Spleen (tissue), 11 donors: ENCODE results near the gene FITM2. TPM values are rescaled to one million over a fixed set of nuclear protein-coding genes. Genes with fewer than 3 reads are reported as not detected.

Experiments used
- DNase-seq: peaks from one replicate; pipeline ENCODE4 v3.0.0-alpha.2; 2020
- H3K27ac ChIP-seq, 8 donors: fragments of 200-600 bp; sonication (generic) in 7 of 8; 1 replicate in 4 of 8; 2 replicates in 4 of 8; pipeline versions ENCODE4 v1.5.0 to v1.8.0; 2016 to 2021; ENCODE audit warnings: inconsistent platforms in 4 of 8, mild to moderate bottlenecking in 4 of 8, moderate library complexity in 1 of 8
- H3K27me3 ChIP-seq, 7 donors: fragments of 200-600 bp; sonication (generic) in 6 of 7; replicated peaks in 1 of 7; 1 replicate in 4 of 7; 2 replicates in 3 of 7; pipeline versions ENCODE4 v1.5.0 to v1.8.0; 2016 to 2021; ENCODE audit warnings: inconsistent platforms in 3 of 7, mild to moderate bottlenecking in 1 of 7
- H3K36me3 ChIP-seq, 6 donors: fragments of 200-600 bp; sonication (generic) in 5 of 6; 1 replicate in 4 of 6; 2 replicates in 2 of 6; pipeline versions ENCODE4 v1.5.0 to v1.8.0; 2016 to 2021; ENCODE audit warnings: inconsistent platforms in 2 of 6
- H3K4me1 ChIP-seq, 6 donors: fragments of 200-600 bp; sonication (generic) in 5 of 6; 1 replicate in 3 of 6; 2 replicates in 3 of 6; pipeline versions ENCODE4 v1.5.0 to v1.8.0; 2016 to 2021; ENCODE audit warnings: inconsistent platforms in 3 of 6
- H3K4me3 ChIP-seq, 8 donors: fragments of 200-600 bp; sonication (generic) in 7 of 8; 1 replicate in 4 of 8; 2 replicates in 4 of 8; pipeline versions ENCODE4 v1.5.0 to v1.8.0; 2016 to 2021; ENCODE audit warnings: inconsistent platforms in 4 of 8, mild to moderate bottlenecking in 4 of 8, moderate library complexity in 2 of 8
- H3K9me3 ChIP-seq, 8 donors: fragments of 200-600 bp; sonication (generic) in 7 of 8; 1 replicate in 4 of 8; 2 replicates in 4 of 8; pipeline versions ENCODE4 v1.5.0 to v1.8.0; 2016 to 2021; ENCODE audit warnings: inconsistent platforms in 4 of 8
- CTCF ChIP-seq, 11 experiments: fragments of 200-600 bp in 7 of 11; fragments of 450-650 bp in 4 of 11; sonication (generic) in 4 of 11; IDR thresholded peaks in 8 of 11; conservative IDR thresholded peaks in 3 of 11; 1 replicate in 7 of 11; 2 replicates in 4 of 11; pipeline versions ENCODE4 v1.4.0 to v1.8.0; 2016 to 2021; ENCODE audit warnings: antibody characterized with exemption in 11 of 11, inconsistent platforms in 4 of 11, mild to moderate bottlenecking in 1 of 11
- POLR2A ChIP-seq, 3 donors: fragments of 450-650 bp; IDR thresholded peaks; one replicate each; pipeline ENCODE4 v1.5.1; 2017; ENCODE audit warnings: antibody characterized with exemption in 3 of 3, mild to moderate bottlenecking in 1 of 3
- POLR2AphosphoS5 ChIP-seq, 3 donors: sonication (generic); formaldehyde crosslinking; IDR thresholded peaks; one replicate each; pipeline ENCODE4 v1.5.1; 2017; ENCODE audit warnings: antibody characterized with exemption in 3 of 3
- WGBS, 5 donors: extraction: QIAGEN DNeasy Blood & Tissue Kit in 3 of 5; methylation state at CpG; one replicate each; pipeline versions ENCODE4 v1.1.5 to v1.1.7; 2013 to 2018; 5-methylcytosine and 5-hydroxymethylcytosine counted together
- intact Hi-C: fragments of 100-400 bp; cut with DNase I; formaldehyde crosslinking; loops from one replicate; pipeline ENCODE4 v1.15.0; 2023; ENCODE audit warnings: low total_unique reads
- polyA plus RNA-seq, 3 donors: library from polyadenylated mRNA; stranded (reverse); fragments of 200-250 nt; gene quantifications; one replicate each; pipeline ENCODE4 v1.2.1, GENCODE V29; 2013
- total RNA-seq, 7 donors: library from RNA; depleted of rRNA in 3 of 7; stranded (reverse); fragments of >200 nt in 3 of 7; fragmentation: NEBNext Ultra II Directional in 4 of 7; extraction: Animal tissue kit (Norgen Biotek cat#: 25700) in 4 of 7; gene quantifications; one replicate each; pipeline versions ENCODE4 v1.1.0 to v1.2.1, GENCODE V29; 2016 to 2021
- donor health status: healthy with polysubstance abuse.
- donor health status: DM: no; HTN: no; CAD: no; lungs with moderate emphysema.
- donor health status: DM: no; HTN: no; CAD: no.
- donor health status: Bipolar disorder and iron deficiency.
- donor health status: healthy.
- donor health status: DM: no; HTN: no; CAD: no.
- donor health status: DM: yes; HTN: yes; CAD: no.

Gene FITM2
- total and polyA plus RNA-seq, 10 donors: 1.0 to 5.7 (median 4.7) TPM

GRCh38 chr20:44344723-44345122, 33.7 kb upstream of the FITM2 start:
- H3K4me3 ChIP-seq: no peak overlapping the region
- TF ChIP-seq POLR2A (IDR thresholded peaks at IDR 0.05) (no peak), POLR2AphosphoS5 (IDR thresholded peaks at IDR 0.05) (no peak), CTCF (IDR thresholded peaks at IDR 0.05 in 8 of 11, conservative IDR thresholded peaks at IDR 0.05 in 3 of 11) (no peak)
- DNase-seq: no peak
- 69 to 84% (median 79%) methylated on average over 4 of the region's 4 CpGs for WGBS, 5 donors
- no peaks in the 10 kb centered on the region for H3K9me3 ChIP-seq
- peaks cover 0 to 4% (median 0%) of the 10 kb centered on the region in 6 donors for H3K4me1 ChIP-seq
- intact Hi-C loops: no loop called here
- H3K27ac ChIP-seq: no peak overlapping the region
- H3K36me3 ChIP-seq: no peaks in the 10 kb centered on the region
- peaks cover 0 to 5% (median 0%) of the 10 kb centered on the region in 7 donors for H3K27me3 ChIP-seq

- Histone ChIP-seq H3K4me3 (no peak overlapping the region), H3K4me1 (peaks cover 0 to 4% (median 0%) of the 10 kb centered on the region in 6 donors), H3K36me3 (no peaks in the 10 kb centered on the region), H3K9me3 (no peaks in the 10 kb centered on the region), H3K27ac (no peak overlapping the region), H3K27me3 (peaks cover 0 to 5% (median 0%) of the 10 kb centered on the region in 7 donors)
- TF ChIP-seq CTCF (IDR thresholded peaks at IDR 0.05 in 8 of 11, conservative IDR thresholded peaks at IDR 0.05 in 3 of 11) (no peak), POLR2AphosphoS5 (IDR thresholded peaks at IDR 0.05) (no peak), POLR2A (IDR thresholded peaks at IDR 0.05) (no peak)
- intact Hi-C loops: no loop called here
- 67 to 84% (median 75%) methylated on average over 12 of the region's 12 CpGs for WGBS, 5 donors
- DNase-seq: no peak
These were observed 32.2 kb upstream of the FITM2 start for GRCh38 chr20:44343162-44343675.

- H3K4me1 ChIP-seq: peaks cover 0 to 4% (median 0%) of the 10 kb centered on the region in 6 donors
- DNase-seq: no peak
- H3K27me3 ChIP-seq: peaks cover 0 to 13% (median 3%) of the 10 kb centered on the region in 7 donors
- no peaks in the 10 kb centered on the region for H3K36me3 ChIP-seq
- H3K4me3 ChIP-seq: no peak overlapping the region
- no peak for TF ChIP-seq POLR2A (IDR thresholded peaks at IDR 0.05)
- TF ChIP-seq CTCF (IDR thresholded peaks at IDR 0.05 in 8 of 11, conservative IDR thresholded peaks at IDR 0.05 in 3 of 11): no peak
- no peak for TF ChIP-seq POLR2AphosphoS5 (IDR thresholded peaks at IDR 0.05)
- H3K9me3 ChIP-seq: no peaks in the 10 kb centered on the region
- intact Hi-C loops: no loop called here
- 58 to 76% (median 67%) methylated on average over 6 of the region's 6 CpGs for WGBS, 5 donors
- H3K27ac ChIP-seq: no peak overlapping the region
These were observed 31.2 kb upstream of the FITM2 start for GRCh38 chr20:44342248-44342647.

- Histone ChIP-seq H3K9me3 (no peaks in the 10 kb centered on the region), H3K27ac (no peak within 1 kb of the TSS), H3K36me3 (no peaks in the 10 kb centered on the region), H3K4me3 (no peak within 1 kb of the TSS), H3K4me1 (no peaks in the 10 kb centered on the region), H3K27me3 (peaks cover 0 to 37% (median 3%) of the 10 kb centered on the region in 7 donors)
- DNase-seq: no peak
- 84 to 93% (median 86%) methylated on average over 8 to 16 of the region's 16 CpGs for WGBS, 5 donors
- TF ChIP-seq POLR2A (IDR thresholded peaks at IDR 0.05) (no peak), POLR2AphosphoS5 (IDR thresholded peaks at IDR 0.05) (no peak), CTCF (IDR thresholded peaks at IDR 0.05 in 8 of 11, conservative IDR thresholded peaks at IDR 0.05 in 3 of 11) (no peak)
- intact Hi-C loops: no loop called here
These were observed 25.9 kb upstream of the FITM2 start, which contains the start of gene R3HDML for GRCh38 chr20:44336725-44337380. Gene R3HDML (plus strand): TSS chr20:44337043. CDS start chr20:44337158, 115 bp downstream.
